CD14-positive monocyte (primary cell): Measurements from ENCODE around the gene MYO7A. TPM values are rescaled to one million over a fixed set of nuclear protein-coding genes. Genes with fewer than 3 reads are reported as not detected.
A peak's percentile ranks its signal among the peaks of the same experiment; 100 is the strongest.

Source experiments
- DNase-seq, 3 donors: peaks; one replicate each; pipeline ENCODE4 v3.0.0-alpha.2; 2011 to 2022
- H2AFZ ChIP-seq: 2 replicates; pipeline ENCODE4 v1.6.0; 2012; ENCODE audit warnings: mild to moderate bottlenecking, low read depth, low read length, inconsistent platforms; ENCODE audit not compliant: insufficient read depth, poor library complexity, severe bottlenecking
- H3K27ac ChIP-seq, 2 donors: 1 replicate in 1 of 2; 2 replicates in 1 of 2; pipeline ENCODE4 v1.5.1; 2012 to 2013; ENCODE audit warnings: low read length in 2 of 2, control low read depth in 1 of 2, inconsistent platforms in 1 of 2, low read depth in 1 of 2, mild to moderate bottlenecking in 1 of 2
- H3K27me3 ChIP-seq, 2 donors: one replicate each; pipeline versions ENCODE4 v1.6.0 to v1.6.1; 2011 to 2013; ENCODE audit warnings: low read length in 2 of 2; ENCODE audit not compliant: control insufficient read depth in 2 of 2, insufficient read depth in 2 of 2
- H3K36me3 ChIP-seq, 2 donors: replicated peaks in 1 of 2; 1 replicate in 1 of 2; 2 replicates in 1 of 2; pipeline versions ENCODE4 v1.5.1 to v1.6.1; 2012 to 2013; ENCODE audit warnings: low read length in 2 of 2, control low read depth in 1 of 2, inconsistent platforms in 1 of 2, mild to moderate bottlenecking in 1 of 2; ENCODE audit not compliant: insufficient read depth in 2 of 2, control insufficient read depth in 1 of 2
- H3K4me1 ChIP-seq, 2 donors: 1 replicate in 1 of 2; 2 replicates in 1 of 2; pipeline versions ENCODE4 v1.5.1 to v1.6.1; 2012 to 2013; ENCODE audit warnings: low read length in 2 of 2, control low read depth in 1 of 2, inconsistent platforms in 1 of 2, mild to moderate bottlenecking in 1 of 2, moderate library complexity in 1 of 2; ENCODE audit not compliant: insufficient read depth in 2 of 2, control insufficient read depth in 1 of 2
- H3K4me2 ChIP-seq: replicated peaks from 2 replicates; pipeline ENCODE3; 2012; ENCODE audit warnings: low read length, moderate library complexity, mild to moderate bottlenecking; ENCODE audit not compliant: poor library complexity, severe bottlenecking; ENCODE audit errors: extremely low read depth
- H3K4me3 ChIP-seq, 3 experiments: fragments of 200-600 bp in 1 of 3; sonication (generic) in 1 of 3; replicated peaks in 1 of 3; 1 replicate in 2 of 3; 2 replicates in 1 of 3; pipeline ENCODE4 v1.5.1; 2011 to 2013; ENCODE audit warnings: low read length in 3 of 3, mild to moderate bottlenecking in 3 of 3, control low read depth in 2 of 3, low read depth in 2 of 3, inconsistent platforms in 1 of 3, moderate library complexity in 1 of 3
- H3K79me2 ChIP-seq: 2 replicates; pipeline ENCODE4 v1.6.0; 2012; ENCODE audit warnings: mild to moderate bottlenecking, control low read depth, inconsistent platforms, low read length, moderate library complexity; ENCODE audit not compliant: insufficient read depth
- H3K9ac ChIP-seq: 2 replicates; pipeline ENCODE4 v1.6.0; 2017; ENCODE audit warnings: low read length, mild to moderate bottlenecking; ENCODE audit not compliant: insufficient read depth, poor library complexity, severe bottlenecking
- H3K9me3 ChIP-seq, 2 donors: replicated peaks in 1 of 2; 1 replicate in 1 of 2; 2 replicates in 1 of 2; pipeline versions ENCODE4 v1.5.1 to v1.6.1; 2012 to 2013; ENCODE audit warnings: low read length in 2 of 2, control low read depth in 1 of 2; ENCODE audit not compliant: control insufficient read depth in 1 of 2, insufficient read depth in 1 of 2
- H4K20me1 ChIP-seq: 2 replicates; pipeline ENCODE4 v1.6.0; 2012; ENCODE audit warnings: mild to moderate bottlenecking, low read length, control low read depth, moderate library complexity; ENCODE audit not compliant: insufficient read depth
- H3K27ac Mint-ChIP-seq, 7 donors: one replicate each; pipeline ENCODE4 v1.8.0; 2020; ENCODE audit warnings: mild to moderate bottlenecking in 7 of 7, mixed read lengths in 7 of 7, moderate library complexity in 6 of 7, inconsistent platforms in 2 of 7
- H3K27me3 Mint-ChIP-seq, 3 donors: one replicate each; pipeline ENCODE4 v1.8.0; 2021 to 2022; ENCODE audit warnings: low read depth in 3 of 3, mild to moderate bottlenecking in 3 of 3, mixed read lengths in 3 of 3, moderate library complexity in 3 of 3, inconsistent platforms in 1 of 3
- H3K36me3 Mint-ChIP-seq, 2 donors: one replicate each; pipeline ENCODE4 v1.8.0; 2020; ENCODE audit warnings: mixed read lengths in 2 of 2, inconsistent platforms in 1 of 2, mild to moderate bottlenecking in 1 of 2
- H3K4me1 Mint-ChIP-seq: one replicate; pipeline ENCODE4 v1.8.0; 2020; ENCODE audit warnings: mild to moderate bottlenecking, mixed read lengths
- H3K4me3 Mint-ChIP-seq, 2 donors: one replicate each; pipeline ENCODE4 v1.8.0; 2020; ENCODE audit warnings: mild to moderate bottlenecking in 2 of 2, mixed read lengths in 2 of 2, moderate library complexity in 1 of 2
- H3K9me3 Mint-ChIP-seq, 7 donors: one replicate each; pipeline ENCODE4 v1.8.0; 2020 to 2022; ENCODE audit warnings: mixed read lengths in 7 of 7, mild to moderate bottlenecking in 6 of 7, moderate library complexity in 6 of 7, inconsistent platforms in 2 of 7
- WGBS: methylation state at CpG from one replicate; pipeline ENCODE4 v1.1.5; 2013; ENCODE audit warnings: missing lambda C conversion rate; ENCODE audit not compliant: insufficient coverage; 5-methylcytosine and 5-hydroxymethylcytosine counted together
- intact Hi-C, 2 donors: fragments of 100-400 bp; cut with micrococcal nuclease; formaldehyde crosslinking; loops; one replicate each; pipeline versions ENCODE4 v1.15.0 to v1.15.1; 2023
- polyA plus RNA-seq, 3 donors: library from polyadenylated mRNA; depleted of rRNA in 1 of 3; unstranded in 2 of 3; stranded (reverse) in 1 of 3; fragments of 300-500 nt in 2 of 3; fragments of >200 nt in 1 of 3; fragmentation: Illumina TruSeq in 2 of 3; gene quantifications; 1 replicate in 2 of 3; 2 replicates in 1 of 3; pipeline ENCODE4 v1.2.3, GENCODE V29; 2012 to 2021
- TF ChIP-seq, protein P1 (sequence below): fragments of 200-600 bp; IDR thresholded peaks from one replicate; pipeline ENCODE4 v1.8.0; 2022; ENCODE audit warnings: antibody characterized with exemption, mild to moderate bottlenecking

The MYO7A gene
- polyA plus RNA-seq, 3 donors, result 3.5 to 7.8 (median 3.6) TPM

DNA sequence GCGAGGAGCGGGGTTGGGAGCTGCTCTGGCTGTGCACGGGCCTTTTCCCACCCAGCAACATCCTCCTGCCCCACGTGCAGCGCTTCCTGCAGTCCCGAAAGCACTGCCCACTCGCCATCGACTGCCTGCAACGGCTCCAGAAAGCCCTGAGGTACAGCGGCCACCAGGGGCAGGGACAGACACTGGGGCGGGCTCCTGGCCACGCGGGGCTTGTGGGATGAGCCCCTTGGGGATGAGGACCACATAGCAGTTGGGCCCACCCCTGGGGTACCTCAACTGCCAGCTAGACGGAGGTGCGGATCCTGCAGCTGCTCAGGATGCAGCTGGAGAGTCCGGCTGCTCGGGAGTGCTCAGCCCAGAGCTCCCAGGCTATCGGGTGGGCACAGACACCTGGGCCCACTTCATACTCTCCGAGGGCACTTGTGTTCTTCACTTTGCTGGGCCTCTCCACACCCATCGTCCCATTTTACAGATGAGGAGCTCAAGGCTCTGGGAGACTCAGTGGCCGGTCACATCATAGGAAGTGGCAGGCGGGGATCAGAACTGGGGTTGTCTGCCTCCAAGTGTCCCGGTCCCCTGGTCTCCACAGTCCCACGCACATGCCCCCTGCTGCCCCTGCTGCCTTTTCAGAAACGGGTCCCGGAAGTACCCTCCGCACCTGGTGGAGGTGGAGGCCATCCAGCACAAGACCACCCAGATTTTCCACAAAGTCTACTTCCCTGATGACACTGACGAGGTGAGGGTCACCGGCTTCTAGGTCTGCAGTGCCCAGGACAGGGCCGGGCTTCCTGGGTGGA is 77.6 kb downstream of the MYO7A start:
- Mint-ChIP-seq H3K9me3 (no peaks in the 10 kb centered on the region), H3K4me1 (peaks cover 11% of the 10 kb centered on the region), H3K27me3 (peaks cover 0 to 1% (median 0%) of the 10 kb centered on the region in 3 donors), H3K4me3 (no peak overlapping the region), H3K27ac (no peak overlapping the region), H3K36me3 (peaks cover 2 to 16% of the 10 kb centered on the region in 2 donors)
- no peaks in the 10 kb centered on the region for H3K9me3 ChIP-seq
- H3K4me3 ChIP-seq, result no peak overlapping the region
- peaks cover 0 to 5% of the 10 kb centered on the region in 2 donors for H3K36me3 ChIP-seq
- no peak for DNase-seq
- H2AFZ ChIP-seq, result no peak overlapping the region
- no peak overlapping the region for H3K9ac ChIP-seq
- 93% methylated on average over 30 of the region's 30 CpGs for WGBS
- TF ChIP-seq, protein P1, sequence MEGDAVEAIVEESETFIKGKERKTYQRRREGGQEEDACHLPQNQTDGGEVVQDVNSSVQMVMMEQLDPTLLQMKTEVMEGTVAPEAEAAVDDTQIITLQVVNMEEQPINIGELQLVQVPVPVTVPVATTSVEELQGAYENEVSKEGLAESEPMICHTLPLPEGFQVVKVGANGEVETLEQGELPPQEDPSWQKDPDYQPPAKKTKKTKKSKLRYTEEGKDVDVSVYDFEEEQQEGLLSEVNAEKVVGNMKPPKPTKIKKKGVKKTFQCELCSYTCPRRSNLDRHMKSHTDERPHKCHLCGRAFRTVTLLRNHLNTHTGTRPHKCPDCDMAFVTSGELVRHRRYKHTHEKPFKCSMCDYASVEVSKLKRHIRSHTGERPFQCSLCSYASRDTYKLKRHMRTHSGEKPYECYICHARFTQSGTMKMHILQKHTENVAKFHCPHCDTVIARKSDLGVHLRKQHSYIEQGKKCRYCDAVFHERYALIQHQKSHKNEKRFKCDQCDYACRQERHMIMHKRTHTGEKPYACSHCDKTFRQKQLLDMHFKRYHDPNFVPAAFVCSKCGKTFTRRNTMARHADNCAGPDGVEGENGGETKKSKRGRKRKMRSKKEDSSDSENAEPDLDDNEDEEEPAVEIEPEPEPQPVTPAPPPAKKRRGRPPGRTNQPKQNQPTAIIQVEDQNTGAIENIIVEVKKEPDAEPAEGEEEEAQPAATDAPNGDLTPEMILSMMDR, result no peak
- peaks cover 0 to 5% of the 10 kb centered on the region in 2 donors for H3K4me1 ChIP-seq
- intact Hi-C loops, result no loop called here
- no peak overlapping the region for H3K27ac ChIP-seq
- H3K27me3 ChIP-seq, result no peaks in the 10 kb centered on the region
- H4K20me1 ChIP-seq, result no peaks in the 10 kb centered on the region
- H3K4me2 ChIP-seq, result no peak overlapping the region
- no peaks in the 10 kb centered on the region for H3K79me2 ChIP-seq

DNA sequence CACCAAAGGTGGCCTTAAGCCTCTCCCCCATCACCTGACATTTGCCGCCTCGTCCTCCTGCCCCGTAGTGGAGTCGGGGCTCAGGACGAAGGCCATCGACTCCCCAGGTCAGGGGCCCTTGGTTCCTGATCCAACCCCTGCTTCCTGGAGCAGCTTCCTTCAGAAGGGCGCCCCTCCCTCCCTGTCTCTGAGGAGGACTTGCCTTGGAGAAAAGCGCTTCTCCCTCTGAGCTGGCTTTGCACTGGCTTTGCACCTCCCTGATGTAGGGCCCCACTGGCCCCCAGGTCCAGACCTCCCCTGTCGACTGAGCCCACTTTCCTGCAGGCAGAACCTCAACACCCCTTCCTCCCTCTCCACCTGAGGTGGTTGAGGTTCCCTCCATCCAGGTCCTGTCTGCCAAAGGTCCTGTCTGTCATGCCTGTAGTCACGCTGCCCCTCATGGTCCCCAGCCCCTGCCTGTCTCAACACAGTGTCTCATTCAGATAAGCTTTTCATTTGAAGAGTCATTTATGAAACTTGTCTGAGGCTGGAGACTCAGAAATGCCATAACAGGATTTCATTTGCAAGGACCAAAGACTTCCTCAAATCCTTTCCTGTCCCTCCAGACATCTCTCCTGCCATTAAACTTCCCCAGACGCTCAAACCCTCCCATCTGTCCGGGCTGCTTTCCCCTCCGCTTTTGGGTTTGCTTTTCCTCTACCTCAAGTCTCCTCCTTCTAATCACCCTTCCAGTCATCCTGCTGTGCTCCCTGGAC is 78.4 kb downstream of the MYO7A start:
- WGBS, result 26% methylated on average over 13 of the region's 13 CpGs
- H3K36me3 ChIP-seq, result peaks cover 0 to 5% of the 10 kb centered on the region in 2 donors
- TF ChIP-seq, protein P1, result no peak

More for the DNA sequence above, 78.4 kb downstream of the MYO7A start:
- Mint-ChIP-seq H3K4me3 (no peak overlapping the region), H3K4me1 (peaks cover 11% of the 10 kb centered on the region), H3K9me3 (no peaks in the 10 kb centered on the region), H3K36me3 (peaks cover 1 to 8% of the 10 kb centered on the region in 2 donors), H3K27me3 (peaks cover 0 to 1% (median 0%) of the 10 kb centered on the region in 3 donors), H3K27ac (peak overlapping the region in 1 of 7 donors; percentile 12)
- Histone ChIP-seq H3K79me2 (no peaks in the 10 kb centered on the region), H4K20me1 (no peaks in the 10 kb centered on the region), H3K27ac (no peak overlapping the region), H3K9ac (no peak overlapping the region), H3K4me3 (no peak overlapping the region), H3K4me2 (no peak overlapping the region), H3K27me3 (no peaks in the 10 kb centered on the region), H3K9me3 (no peaks in the 10 kb centered on the region), H2AFZ (no peak overlapping the region), H3K4me1 (peaks cover 0 to 5% of the 10 kb centered on the region in 2 donors)
- intact Hi-C loops, result no loop called here
- no peak for DNase-seq
